CD4-positive, alpha-beta T cell (primary cell): ENCODE data around the gene GPC5. TPM values are rescaled to one million over a fixed set of nuclear protein-coding genes. Genes with fewer than 3 reads are reported as not detected.
"Not testable (repeated sequence)": the region's sequence is repeated elsewhere in the genome, so short reads cannot be mapped to it uniquely, and the experiment has no call there.

Experiments
- ATAC-seq: fragments of 200-7000 bp; cut with Tn5 transposase; one replicate; pipeline ENCODE4 v1.10.0; 2022; ENCODE audit warnings: mild to moderate bottlenecking; ENCODE audit not compliant: poor library complexity
- CTCF ChIA-PET: fragments of 350-600 bp; sonication (Branson Sonifier 250); formaldehyde crosslinking; loops from one replicate; lab custom pipeline; 2021; ENCODE audit warnings: antibody characterized with exemption, inconsistent platforms; lab: Charles Lee
- POLR2A ChIA-PET: fragments of 350-600 bp; sonication (Branson Sonifier 250); formaldehyde crosslinking; loops from one replicate; lab custom pipeline; 2021; ENCODE audit warnings: antibody characterized with exemption, inconsistent platforms; lab: Charles Lee
- DNase-seq, 14 experiments: peaks; one replicate each; pipeline ENCODE4 v3.0.0-alpha.2; 2013 to 2020; ENCODE audit warnings: mixed read lengths in 2 of 14
- H3K27ac ChIP-seq, 2 donors: one replicate each; pipeline versions ENCODE4 v1.5.1 to v1.7.0; 2013; ENCODE audit warnings: low read length in 2 of 2, low read depth in 1 of 2, mild to moderate bottlenecking in 1 of 2
- H3K27me3 ChIP-seq, 2 experiments: 1 replicate in 1 of 2; 2 replicates in 1 of 2; pipeline versions ENCODE4 v1.6.1 to v1.7.0; 2013; ENCODE audit warnings: low read length in 2 of 2, control low read depth in 1 of 2, mild to moderate bottlenecking in 1 of 2, moderate library complexity in 1 of 2; ENCODE audit not compliant: insufficient read depth in 2 of 2, control insufficient read depth in 1 of 2
- H3K36me3 ChIP-seq: one replicate; pipeline ENCODE4 v1.6.1; 2013; ENCODE audit warnings: low read length, control low read depth; ENCODE audit not compliant: insufficient read depth
- H3K4me1 ChIP-seq: one replicate; pipeline ENCODE4 v1.6.1; 2013; ENCODE audit warnings: low read length, control low read depth; ENCODE audit not compliant: insufficient read depth
- H3K4me3 ChIP-seq: one replicate; pipeline ENCODE4 v1.5.1; 2013; ENCODE audit warnings: mild to moderate bottlenecking, low read length, moderate library complexity
- H3K9me3 ChIP-seq, 2 experiments: 1 replicate in 1 of 2; 2 replicates in 1 of 2; pipeline versions ENCODE4 v1.6.1 to v1.7.0; 2013; ENCODE audit warnings: low read length in 2 of 2, mild to moderate bottlenecking in 2 of 2, control low read depth in 1 of 2, moderate library complexity in 1 of 2; ENCODE audit not compliant: control insufficient read depth in 1 of 2, insufficient read depth in 1 of 2
- H3K27ac Mint-ChIP-seq: one replicate; pipeline ENCODE4 v1.8.0; 2020; ENCODE audit warnings: mixed read lengths
- H3K27me3 Mint-ChIP-seq: one replicate; pipeline ENCODE4 v1.8.0; 2021; ENCODE audit warnings: mixed read lengths
- H3K36me3 Mint-ChIP-seq: one replicate; pipeline ENCODE4 v1.8.0; 2021; ENCODE audit warnings: low read depth, mixed read lengths
- H3K4me1 Mint-ChIP-seq: one replicate; pipeline ENCODE4 v1.8.0; 2021; ENCODE audit warnings: low read depth, mixed read lengths
- H3K4me3 Mint-ChIP-seq: one replicate; pipeline ENCODE4 v1.8.0; 2020; ENCODE audit warnings: mild to moderate bottlenecking, mixed read lengths
- H3K9me3 Mint-ChIP-seq: one replicate; pipeline ENCODE4 v1.8.0; 2020; ENCODE audit warnings: mixed read lengths
- CTCF ChIP-seq: fragments of 200-600 bp; IDR thresholded peaks from one replicate; pipeline ENCODE4 v1.8.0; 2022; ENCODE audit warnings: antibody characterized with exemption, mild to moderate bottlenecking
- intact Hi-C, 2 experiments: fragments of 100-400 bp; cut with DNase I in 1 of 2; cut with micrococcal nuclease in 1 of 2; formaldehyde crosslinking; loops; one replicate each; pipeline versions ENCODE4 v1.15.1 to v1.9.0; 2023 to 2025; cut with DNase I, micrococcal nuclease
- total RNA-seq, 174 experiments: library from RNA in 2 of 174; stranded (reverse) in 2 of 174; gene quantifications; one replicate each; pipeline ENCODE4 v1.2.3 and lab custom pipeline; 2021 to 2026

The GPC5 gene
- total RNA-seq, 2 experiments from 2014 or later: not detected

- TF ChIP-seq CTCF: no peak
- H3K4me1 ChIP-seq: no peaks in the 10 kb centered on the region
- H3K27ac ChIP-seq: no peak overlapping the region
- H3K27me3 ChIP-seq: no peaks in the 10 kb centered on the region
- Mint-ChIP-seq H3K36me3 (no peaks in the 10 kb centered on the region), H3K27ac (no peak overlapping the region), H3K4me1 (no peaks in the 10 kb centered on the region), H3K9me3 (no peaks in the 10 kb centered on the region), H3K4me3 (no peak overlapping the region), H3K27me3 (no peaks in the 10 kb centered on the region)
- ATAC-seq: no peak
- ChIA-PET POLR2A (no interaction called here), CTCF (no interaction called here)
- DNase-seq: no peak
- intact Hi-C loops: no loop called here
- H3K4me3 ChIP-seq: no peak overlapping the region
- no peaks in the 10 kb centered on the region for H3K36me3 ChIP-seq
- H3K9me3 ChIP-seq: no peaks in the 10 kb centered on the region
Measured at GRCh38 chr13:91776611-91777193, 378.3 kb downstream of the GPC5 start.

DNA sequence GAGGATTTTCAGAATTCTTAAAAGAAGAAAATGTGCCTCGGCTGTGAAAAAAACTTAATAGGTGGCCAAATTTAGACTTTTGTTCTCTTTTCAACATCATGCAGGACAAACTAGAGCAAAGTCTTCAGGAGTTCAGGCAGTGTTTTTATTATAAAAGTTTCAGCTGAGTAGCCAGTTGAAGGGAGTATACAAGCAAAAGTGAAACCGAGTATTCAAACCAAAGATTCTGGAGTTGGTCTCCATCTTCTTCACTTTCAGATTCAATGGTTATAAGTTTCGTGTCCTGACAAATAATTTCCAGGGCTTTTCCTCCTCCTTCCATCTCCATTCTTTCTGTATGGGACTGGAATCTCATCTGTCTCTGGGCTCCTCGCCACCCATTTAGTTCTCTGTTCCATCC is 379.7 kb downstream of the GPC5 start:
- no peaks in the 10 kb centered on the region for H3K4me1 Mint-ChIP-seq

DNA sequence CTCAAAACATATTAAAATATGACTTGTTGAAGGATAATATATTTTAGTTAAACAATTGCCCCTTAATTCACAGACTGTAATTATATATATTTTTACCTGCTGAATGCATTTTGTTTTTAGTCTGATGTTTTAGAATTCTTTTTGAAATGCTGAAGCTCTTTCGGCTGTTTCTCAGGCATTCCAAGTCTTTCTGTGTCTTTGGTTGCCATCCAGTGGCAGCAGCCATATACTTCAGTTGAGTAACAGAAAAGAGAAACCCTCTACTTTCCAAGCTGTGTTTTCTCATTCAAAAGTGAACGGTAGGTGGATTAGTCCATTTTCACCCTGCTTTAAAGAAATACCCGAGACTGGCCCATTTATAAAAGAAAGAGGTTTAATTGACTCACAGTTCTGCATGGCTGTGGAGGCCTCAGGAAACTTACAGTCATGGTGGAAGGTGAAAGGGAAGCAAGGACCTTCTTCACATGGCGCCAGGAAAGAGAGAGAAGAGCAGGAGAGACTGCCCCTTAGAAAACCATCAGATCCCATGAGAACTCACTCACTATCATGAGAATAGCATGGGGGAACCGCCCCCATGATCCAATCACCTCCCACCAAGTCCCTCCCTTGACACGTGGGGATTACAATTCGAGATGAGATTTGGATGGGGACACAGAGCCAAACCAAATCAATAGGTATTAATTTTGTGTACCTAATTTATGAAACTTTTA is 383.7 kb downstream of the GPC5 start:
- H3K27ac Mint-ChIP-seq, H3K9me3 ChIP-seq, H3K4me3 Mint-ChIP-seq, H3K4me1 ChIP-seq, POLR2A ChIA-PET, H3K36me3 Mint-ChIP-seq, H3K4me1 Mint-ChIP-seq, H3K27me3 ChIP-seq, ATAC-seq, H3K27ac ChIP-seq, H3K4me3 ChIP-seq, H3K27me3 Mint-ChIP-seq, H3K9me3 Mint-ChIP-seq, intact Hi-C loops, CTCF ChIA-PET, DNase-seq, H3K36me3 ChIP-seq: not testable (repeated sequence)

More for the DNA sequence above, 379.7 kb downstream of the GPC5 start:
- H3K27ac Mint-ChIP-seq: no peak overlapping the region
- no peaks in the 10 kb centered on the region for H3K27me3 Mint-ChIP-seq
- H3K9me3 Mint-ChIP-seq: no peaks in the 10 kb centered on the region
- H3K4me3 ChIP-seq: no peak overlapping the region
- no peak overlapping the region for H3K4me3 Mint-ChIP-seq
- no peaks in the 10 kb centered on the region for H3K4me1 ChIP-seq
- no peak for TF ChIP-seq CTCF
- POLR2A ChIA-PET: no interaction called here
- intact Hi-C loops: no loop called here
- DNase-seq (no peak), ATAC-seq (no peak)
- H3K27ac ChIP-seq: no peak overlapping the region
- no peaks in the 10 kb centered on the region for H3K36me3 ChIP-seq
- H3K36me3 Mint-ChIP-seq: no peaks in the 10 kb centered on the region
- H3K9me3 ChIP-seq: no peaks in the 10 kb centered on the region
- H3K27me3 ChIP-seq: no peaks in the 10 kb centered on the region
- CTCF ChIA-PET: no interaction called here
